GM12891 (cell line): ENCODE results near the gene RPL34.
"Not testable (repeated sequence)": the region's sequence is repeated elsewhere in the genome, so short reads cannot be mapped to it uniquely, and the experiment has no call there.

Experiments
- POLR2A ChIP-seq: IDR thresholded peaks from 2 replicates; pipeline ENCODE4 v1.6.1; 2011; ENCODE audit warnings: low read depth, low read length, control low read depth
- SPI1 ChIP-seq: IDR thresholded peaks from 2 replicates; pipeline ENCODE4 v1.6.1; 2011; ENCODE audit warnings: low read depth, low read length, control low read depth

GRCh38 chr4:108594296-108594695 lies 26.1 kb upstream of the RPL34 start:
- not testable (repeated sequence) for TF ChIP-seq SPI1, POLR2A
